ENCODE data around the gene DAAM1.

Gene DAAM1

GRCh38 chr14:59280961-59281360 is 92.5 kb downstream of the DAAM1 start:
- ChIA-PET CTCF (no interaction called here), POLR2A (no interaction called here)
- no peak for TF ChIP-seq CTBP1 (IDR thresholded peaks at IDR 0.05; ENCODE audit: borderline replicate concordance)
- no peak for TF ChIP-seq LEF1 (IDR thresholded peaks at IDR 0.05; ENCODE audit: borderline replicate concordance)
- TF ChIP-seq PKNOX1 (IDR thresholded peaks at IDR 0.05) = no peak
- no peak for DNase-seq (ENCODE audit: extremely low spot score)

GRCh38 chr14:59281609-59282377 is 93.3 kb downstream of the DAAM1 start:
- ChIA-PET CTCF (no interaction called here), POLR2A (no interaction called here)
- no peak for DNase-seq (ENCODE audit: extremely low spot score)
- TF ChIP-seq FOXA1 (IDR thresholded peaks at IDR 0.05) (no peak), FOXK2 (IDR thresholded peaks at IDR 0.05) (no peak), HDGF (IDR thresholded peaks at IDR 0.05; ENCODE audit: borderline replicate concordance) (no peak), L3MBTL2 (conservative IDR thresholded peaks at IDR 0.05) (no peak), TARDBP (IDR thresholded peaks at IDR 0.05) (no peak), NFRKB (IDR thresholded peaks at IDR 0.05) (no peak), FOXM1 (IDR thresholded peaks at IDR 0.05; ENCODE audit: borderline replicate concordance) (no peak), BHLHE40 (IDR thresholded peaks at IDR 0.05; ENCODE audit: borderline replicate concordance) (no peak), ZNF384 (IDR thresholded peaks at IDR 0.05) (no peak), PKNOX1 (IDR thresholded peaks at IDR 0.05) (no peak), ARNT (IDR thresholded peaks at IDR 0.05) (no peak)

GRCh38 chr14:59282378-59282765 is 93.9 kb downstream of the DAAM1 start:
- no peak for TF ChIP-seq LEF1 (IDR thresholded peaks at IDR 0.05; ENCODE audit: borderline replicate concordance)
- TF ChIP-seq HDGF (IDR thresholded peaks at IDR 0.05; ENCODE audit: borderline replicate concordance) = no peak
- TF ChIP-seq ELF4 (IDR thresholded peaks at IDR 0.05) = no peak
- no peak for TF ChIP-seq TARDBP (IDR thresholded peaks at IDR 0.05)
- no peak for TF ChIP-seq FOXM1 (IDR thresholded peaks at IDR 0.05; ENCODE audit: borderline replicate concordance)
- TF ChIP-seq SP1 (IDR thresholded peaks at IDR 0.05) = no peak
- DNase-seq (ENCODE audit: extremely low spot score) = no peak
- ChIA-PET POLR2A (no interaction called here), CTCF (no interaction called here)

- no peak for TF ChIP-seq LEF1 (IDR thresholded peaks at IDR 0.05; ENCODE audit: borderline replicate concordance)
- TF ChIP-seq CTBP1 (IDR thresholded peaks at IDR 0.05; ENCODE audit: borderline replicate concordance) = no peak
- TF ChIP-seq ELF4 (IDR thresholded peaks at IDR 0.05) = no peak
- TF ChIP-seq BHLHE40 (IDR thresholded peaks at IDR 0.05; ENCODE audit: borderline replicate concordance) = no peak
- TF ChIP-seq FOXA1 (IDR thresholded peaks at IDR 0.05) = no peak
- TF ChIP-seq HDGF (IDR thresholded peaks at IDR 0.05; ENCODE audit: borderline replicate concordance) = no peak
- TF ChIP-seq PKNOX1 (IDR thresholded peaks at IDR 0.05) = no peak
- TF ChIP-seq NFRKB (IDR thresholded peaks at IDR 0.05) = no peak
- TF ChIP-seq ZNF384 (IDR thresholded peaks at IDR 0.05) = no peak
- TF ChIP-seq FOXK2 (IDR thresholded peaks at IDR 0.05) = no peak
- no peak for TF ChIP-seq FOXM1 (IDR thresholded peaks at IDR 0.05; ENCODE audit: borderline replicate concordance)
- TF ChIP-seq SUZ12 (IDR thresholded peaks at IDR 0.05) = no peak
- CTCF ChIA-PET = no interaction called here
- DNase-seq (ENCODE audit: extremely low spot score) = no peak
- POLR2A ChIA-PET = no interaction called here
Measured at GRCh38 chr14:59283361-59283760, 94.9 kb downstream of the DAAM1 start.

- CTCF ChIA-PET = no interaction called here
- POLR2A ChIA-PET = no interaction called here
- no peak for TF ChIP-seq NFRKB (IDR thresholded peaks at IDR 0.05)
- no peak for TF ChIP-seq CTBP1 (IDR thresholded peaks at IDR 0.05; ENCODE audit: borderline replicate concordance)
- no peak for TF ChIP-seq PKNOX1 (IDR thresholded peaks at IDR 0.05)
- no peak for TF ChIP-seq L3MBTL2 (conservative IDR thresholded peaks at IDR 0.05)
- TF ChIP-seq LEF1 (IDR thresholded peaks at IDR 0.05; ENCODE audit: borderline replicate concordance) = no peak
- no peak for TF ChIP-seq ARNT (IDR thresholded peaks at IDR 0.05)
- TF ChIP-seq HDGF (IDR thresholded peaks at IDR 0.05; ENCODE audit: borderline replicate concordance) = no peak
- no peak for TF ChIP-seq ZNF384 (IDR thresholded peaks at IDR 0.05)
- no peak for TF ChIP-seq SP1 (IDR thresholded peaks at IDR 0.05)
- TF ChIP-seq FOXA1 (IDR thresholded peaks at IDR 0.05) = no peak
- no peak for TF ChIP-seq SUZ12 (IDR thresholded peaks at IDR 0.05)
- no peak for TF ChIP-seq BHLHE40 (IDR thresholded peaks at IDR 0.05; ENCODE audit: borderline replicate concordance)
- no peak for TF ChIP-seq TARDBP (IDR thresholded peaks at IDR 0.05)
- TF ChIP-seq FOXM1 (IDR thresholded peaks at IDR 0.05; ENCODE audit: borderline replicate concordance) = no peak
- no peak for TF ChIP-seq FOXK2 (IDR thresholded peaks at IDR 0.05)
Measured at GRCh38 chr14:59284059-59284458, 95.6 kb downstream of the DAAM1 start.

GRCh38 chr14:59292028-59292427 is 103.6 kb downstream of the DAAM1 start:
- ChIA-PET POLR2A (no interaction called here), CTCF (no interaction called here)
- no peak for DNase-seq (ENCODE audit: extremely low spot score)
- TF ChIP-seq NFRKB (IDR thresholded peaks at IDR 0.05) (no peak), LEF1 (IDR thresholded peaks at IDR 0.05; ENCODE audit: borderline replicate concordance) (no peak), ZNF384 (IDR thresholded peaks at IDR 0.05) (no peak), HDGF (IDR thresholded peaks at IDR 0.05; ENCODE audit: borderline replicate concordance) (no peak)

More at GRCh38 chr14:59284059-59284458, 95.6 kb downstream of the DAAM1 start:
- DNase-seq (ENCODE audit: extremely low spot score) = no peak

All from HEK293T (cell line).